ENCODE data around the gene PLCG2.

PLCG2 gene

GRCh38 chr16:81992859-81993258 lies 213.8 kb downstream of the PLCG2 start (continued):
- TF ChIP-seq PPARA (CRISPR knock-in tag; IDR thresholded peaks at IDR 0.05; ENCODE audit: borderline replicate concordance) (no peak), TCF4 (CRISPR knock-in tag; IDR thresholded peaks at IDR 0.05; ENCODE audit: borderline replicate concordance) (no peak)

GRCh38 chr16:81994485-81994884 lies 215.4 kb downstream of the PLCG2 start:
- no peak for ATAC-seq
- TF ChIP-seq OSR1 (CRISPR knock-in tag; IDR thresholded peaks at IDR 0.05) (no peak), BACH2 (CRISPR knock-in tag; IDR thresholded peaks at IDR 0.05; ENCODE audit: borderline replicate concordance) (no peak), TCF4 (CRISPR knock-in tag; IDR thresholded peaks at IDR 0.05; ENCODE audit: borderline replicate concordance) (no peak), ZFP30 (CRISPR knock-in tag; IDR thresholded peaks at IDR 0.05) (no peak), SNAI2 (CRISPR knock-in tag; IDR thresholded peaks at IDR 0.05) (no peak), POU6F1 (CRISPR knock-in tag; IDR thresholded peaks at IDR 0.05; ENCODE audit: borderline replicate concordance, low read depth) (no peak), PPARA (CRISPR knock-in tag; IDR thresholded peaks at IDR 0.05; ENCODE audit: borderline replicate concordance) (no peak), CSRNP3 (CRISPR knock-in tag; IDR thresholded peaks at IDR 0.05) (no peak), RARB (CRISPR knock-in tag; IDR thresholded peaks at IDR 0.05) (no peak), ZC3H10 (CRISPR knock-in tag; IDR thresholded peaks at IDR 0.05) (no peak), ISL1 (CRISPR knock-in tag; IDR thresholded peaks at IDR 0.05) (no peak), ARNTL (CRISPR knock-in tag; IDR thresholded peaks at IDR 0.05; ENCODE audit: borderline replicate concordance, low read depth) (no peak), GLIS3 (CRISPR knock-in tag; IDR thresholded peaks at IDR 0.05) (no peak), ZNF8 (CRISPR knock-in tag; IDR thresholded peaks at IDR 0.05) (no peak), CSDC2 (CRISPR knock-in tag; IDR thresholded peaks at IDR 0.05) (no peak), ZFP3 (CRISPR knock-in tag; IDR thresholded peaks at IDR 0.05) (no peak), ESRRG (CRISPR knock-in tag; IDR thresholded peaks at IDR 0.05) (no peak), PATZ1 (CRISPR knock-in tag; IDR thresholded peaks at IDR 0.05; ENCODE audit: borderline replicate concordance) (no peak)

- no peak for ATAC-seq
- TF ChIP-seq POU6F1 (CRISPR knock-in tag; IDR thresholded peaks at IDR 0.05; ENCODE audit: borderline replicate concordance, low read depth) (no peak), ZFP30 (CRISPR knock-in tag; IDR thresholded peaks at IDR 0.05) (no peak), ZNF8 (CRISPR knock-in tag; IDR thresholded peaks at IDR 0.05) (no peak), ZFP3 (CRISPR knock-in tag; IDR thresholded peaks at IDR 0.05) (no peak), BACH2 (CRISPR knock-in tag; IDR thresholded peaks at IDR 0.05; ENCODE audit: borderline replicate concordance) (no peak), PPARA (CRISPR knock-in tag; IDR thresholded peaks at IDR 0.05; ENCODE audit: borderline replicate concordance) (no peak), ISL1 (CRISPR knock-in tag; IDR thresholded peaks at IDR 0.05) (no peak), RARB (CRISPR knock-in tag; IDR thresholded peaks at IDR 0.05) (no peak), CSDC2 (CRISPR knock-in tag; IDR thresholded peaks at IDR 0.05) (no peak), CSRNP3 (CRISPR knock-in tag; IDR thresholded peaks at IDR 0.05) (no peak), TCF4 (CRISPR knock-in tag; IDR thresholded peaks at IDR 0.05; ENCODE audit: borderline replicate concordance) (no peak), TSHZ2 (CRISPR knock-in tag; IDR thresholded peaks at IDR 0.05) (no peak), OSR1 (CRISPR knock-in tag; IDR thresholded peaks at IDR 0.05) (no peak)
These were observed 216.6 kb downstream of the PLCG2 start for GRCh38 chr16:81995651-81996050.
